GF-D8 (cell line): Measurements from ENCODE around the gene PRKG1.

Experiments used
- DNase-seq: peaks from one replicate; lab custom pipeline; 2025; lab: John Stamatoyannopoulos, UW

Gene PRKG1

GRCh38 chr10:51932530-51932929 lies 858.2 kb downstream of the PRKG1 start:
- no peak for DNase-seq

- DNase-seq = no peak
These were observed 860.1 kb downstream of the PRKG1 start for GRCh38 chr10:51934373-51934772.

- no peak for DNase-seq
These were observed 861.1 kb downstream of the PRKG1 start for GRCh38 chr10:51935341-51935740.

GRCh38 chr10:51937308-51938140 lies 863.2 kb downstream of the PRKG1 start:
- DNase-seq = no peak

- DNase-seq = no peak
These were observed 876.2 kb downstream of the PRKG1 start for GRCh38 chr10:51950371-51950995.

- no peak for DNase-seq
These were observed 876.8 kb downstream of the PRKG1 start for GRCh38 chr10:51950996-51951555.

- DNase-seq = no peak
These were observed 877.3 kb downstream of the PRKG1 start for GRCh38 chr10:51951601-51952000.

GRCh38 chr10:51952056-51952455 lies 877.8 kb downstream of the PRKG1 start:
- no peak for DNase-seq

GRCh38 chr10:51955696-51956095 lies 881.4 kb downstream of the PRKG1 start:
- no peak for DNase-seq

- DNase-seq = no peak
These were observed 882.5 kb downstream of the PRKG1 start for GRCh38 chr10:51956822-51957221.

GRCh38 chr10:51960494-51960895 lies 886.2 kb downstream of the PRKG1 start:
- DNase-seq = no peak

- no peak for DNase-seq
These were observed 887.1 kb downstream of the PRKG1 start for GRCh38 chr10:51961401-51961800.

GRCh38 chr10:51964630-51965029 lies 890.3 kb downstream of the PRKG1 start:
- DNase-seq = no peak

GRCh38 chr10:51965451-51965850 lies 891.2 kb downstream of the PRKG1 start:
- DNase-seq = no peak

GRCh38 chr10:51972733-51973346 lies 898.6 kb downstream of the PRKG1 start:
- DNase-seq = no peak

- DNase-seq = no peak
These were observed 906.5 kb downstream of the PRKG1 start for GRCh38 chr10:51980752-51981151.

- no peak for DNase-seq
These were observed 907.4 kb downstream of the PRKG1 start for GRCh38 chr10:51981731-51982130.

GRCh38 chr10:51983481-51983880 lies 909.2 kb downstream of the PRKG1 start:
- DNase-seq = no peak

- no peak for DNase-seq
These were observed 911.0 kb downstream of the PRKG1 start for GRCh38 chr10:51985336-51985735.

- no peak for DNase-seq
These were observed 912.2 kb downstream of the PRKG1 start for GRCh38 chr10:51986516-51986915.

GRCh38 chr10:51993475-51993874 lies 919.2 kb downstream of the PRKG1 start:
- DNase-seq = no peak

- no peak for DNase-seq
These were observed 924.8 kb downstream of the PRKG1 start for GRCh38 chr10:51999096-51999495.
